ENCODE measurements around the gene RUSC1. TPM values are rescaled to one million over a fixed set of nuclear protein-coding genes. Genes with fewer than 3 reads are reported as not detected.
A peak's percentile ranks its signal among the peaks of the same experiment; 100 is the strongest.

Gene RUSC1
- total and polyA plus RNA-seq, 2 donors (not counting 1 experiment from before 2014, with no cell fraction given) = 19.3 to 20.3 TPM

- Histone ChIP-seq H3K4me3 (ENCODE audit: control extremely low read depth in 1 of 5, extremely low read depth in 1 of 5, insufficient read depth in 1 of 5, low read depth in 2 of 5, low read length in 4 of 5) (peak within 1 kb of the TSS; percentile 73 to 93 (median 80)), H3K9ac (ENCODE audit: low read length) (peak within 1 kb of the TSS; percentile 94), H3K36me3 (replicated peaks in 1 of 2; ENCODE audit: control extremely low read depth in 1 of 2, control insufficient read depth in 1 of 2, extremely low read depth in 1 of 2, insufficient read depth in 2 of 2, low read length in 1 of 2) (peaks cover 0 to 26% of the 10 kb centered on the region in 2 experiments), H2AFZ (ENCODE audit: insufficient read depth, low read depth, low read length, poor library complexity, severe bottlenecking) (peak within 1 kb of the TSS; percentile 85), H4K20me1 (ENCODE audit: control insufficient read depth, insufficient read depth, low read length, poor library complexity, severe bottlenecking) (peaks cover 26% of the 10 kb centered on the region), H3K9me3 (ENCODE audit: control extremely low read depth in 1 of 3, control insufficient read depth in 2 of 3, insufficient read depth in 1 of 3, low read length in 2 of 3) (no peaks in the 10 kb centered on the region), H3K27me3 (replicated peaks in 1 of 4; ENCODE audit: control extremely low read depth in 1 of 4, control insufficient read depth in 3 of 4, insufficient read depth in 4 of 4, low read length in 3 of 4) (no peaks in the 10 kb centered on the region), H3K27ac (ENCODE audit: low read length in 2 of 2) (peak within 1 kb of the TSS; percentile 68 to 89), H3K79me2 (ENCODE audit: control insufficient read depth, insufficient read depth, low read length) (peaks cover 33% of the 10 kb centered on the region), H3K4me2 (replicated peaks; ENCODE audit: low read depth, low read length, poor library complexity, severe bottlenecking) (peak within 1 kb of the TSS; percentile 79), H3K4me1 (ENCODE audit: control insufficient read depth in 2 of 2, insufficient read depth in 2 of 2, low read length in 2 of 2) (peaks cover 27 to 43% of the 10 kb centered on the region in 2 donors)
- H3K27ac Mint-ChIP-seq = peak within 1 kb of the TSS; percentile 99
- H3K9me3 Mint-ChIP-seq (ENCODE audit: insufficient read depth) = no peaks in the 10 kb centered on the region
- H3K27me3 Mint-ChIP-seq = no peaks in the 10 kb centered on the region
- ChIA-PET CTCF (interaction anchor here (0.9 to 1.9 kb wide), 8 partner anchors 12 to 50 kb away, joined by 3 to 17 read pairs (median 6); partner anchors contain the start of genes FDPS and SCAMP3), POLR2A (interaction anchor here (0.6 to 2.3 kb wide), 12 partner anchors 12 to 1283 kb away, joined by 3 to 18 read pairs (median 5); partner anchors contain the start of genes ENTREP3, FDPS, RPS27 and RUSC1)
- intact Hi-C loops (cut with micrococcal nuclease) = loop anchor here (1.0 to 5.0 kb wide), 4 partner anchors 11 to 779 kb away; partner anchors contain the start of genes FDPS, LAMTOR2, SCAMP3 and UBQLN4
- peak within 1 kb of the TSS; percentile 99 for H3K4me3 Mint-ChIP-seq
- DNase-seq = peak; percentile 95
- WGBS (ENCODE audit: insufficient coverage) = 9% methylated on average over 46 of the region's 61 CpGs
- peaks cover 43% of the 10 kb centered on the region for H3K4me1 Mint-ChIP-seq
- peak; percentile 78 for ATAC-seq (ENCODE audit: low read depth)
- TF ChIP-seq, protein P1, sequence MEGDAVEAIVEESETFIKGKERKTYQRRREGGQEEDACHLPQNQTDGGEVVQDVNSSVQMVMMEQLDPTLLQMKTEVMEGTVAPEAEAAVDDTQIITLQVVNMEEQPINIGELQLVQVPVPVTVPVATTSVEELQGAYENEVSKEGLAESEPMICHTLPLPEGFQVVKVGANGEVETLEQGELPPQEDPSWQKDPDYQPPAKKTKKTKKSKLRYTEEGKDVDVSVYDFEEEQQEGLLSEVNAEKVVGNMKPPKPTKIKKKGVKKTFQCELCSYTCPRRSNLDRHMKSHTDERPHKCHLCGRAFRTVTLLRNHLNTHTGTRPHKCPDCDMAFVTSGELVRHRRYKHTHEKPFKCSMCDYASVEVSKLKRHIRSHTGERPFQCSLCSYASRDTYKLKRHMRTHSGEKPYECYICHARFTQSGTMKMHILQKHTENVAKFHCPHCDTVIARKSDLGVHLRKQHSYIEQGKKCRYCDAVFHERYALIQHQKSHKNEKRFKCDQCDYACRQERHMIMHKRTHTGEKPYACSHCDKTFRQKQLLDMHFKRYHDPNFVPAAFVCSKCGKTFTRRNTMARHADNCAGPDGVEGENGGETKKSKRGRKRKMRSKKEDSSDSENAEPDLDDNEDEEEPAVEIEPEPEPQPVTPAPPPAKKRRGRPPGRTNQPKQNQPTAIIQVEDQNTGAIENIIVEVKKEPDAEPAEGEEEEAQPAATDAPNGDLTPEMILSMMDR (IDR thresholded peaks at IDR 0.05) = no peak
- no peak for TF ChIP-seq EZH2 (IDR thresholded peaks at IDR 0.05; ENCODE audit: borderline replicate concordance, insufficient read depth, low read depth, low read length, poor library complexity, severe bottlenecking)
Observed at GRCh38 chr1:155273343-155274245, 47.1 kb upstream of the RUSC1 start, which contains the start of gene CLK2. CLK2 (minus strand) TSS chr1:155273504; CDS start chr1:155270977, 2,527 bp downstream.
